Keratinocyte (primary cell): ENCODE data around the gene BRICD5.

Experiments
- EZH2 ChIP-seq: IDR thresholded peaks from one replicate; pipeline ENCODE4 v1.6.1; 2012; ENCODE audit warnings: inconsistent platforms, mild to moderate bottlenecking, low read length, moderate library complexity
- TF ChIP-seq, protein P1 (sequence below), 3 experiments: IDR thresholded peaks in 1 of 3; conservative IDR thresholded peaks in 1 of 3; optimal IDR thresholded peaks in 1 of 3; 2 replicates in 2 of 3; 3 replicates in 1 of 3; pipeline versions ENCODE3 to v1.5.1; 2011; ENCODE audit warnings: low read length in 3 of 3, mild to moderate bottlenecking in 3 of 3, moderate library complexity in 2 of 3, control low read depth in 1 of 3, inconsistent platforms in 1 of 3; ENCODE audit not compliant: insufficient read depth in 2 of 3; ENCODE audit errors: extremely low read depth in 1 of 3

DNA sequence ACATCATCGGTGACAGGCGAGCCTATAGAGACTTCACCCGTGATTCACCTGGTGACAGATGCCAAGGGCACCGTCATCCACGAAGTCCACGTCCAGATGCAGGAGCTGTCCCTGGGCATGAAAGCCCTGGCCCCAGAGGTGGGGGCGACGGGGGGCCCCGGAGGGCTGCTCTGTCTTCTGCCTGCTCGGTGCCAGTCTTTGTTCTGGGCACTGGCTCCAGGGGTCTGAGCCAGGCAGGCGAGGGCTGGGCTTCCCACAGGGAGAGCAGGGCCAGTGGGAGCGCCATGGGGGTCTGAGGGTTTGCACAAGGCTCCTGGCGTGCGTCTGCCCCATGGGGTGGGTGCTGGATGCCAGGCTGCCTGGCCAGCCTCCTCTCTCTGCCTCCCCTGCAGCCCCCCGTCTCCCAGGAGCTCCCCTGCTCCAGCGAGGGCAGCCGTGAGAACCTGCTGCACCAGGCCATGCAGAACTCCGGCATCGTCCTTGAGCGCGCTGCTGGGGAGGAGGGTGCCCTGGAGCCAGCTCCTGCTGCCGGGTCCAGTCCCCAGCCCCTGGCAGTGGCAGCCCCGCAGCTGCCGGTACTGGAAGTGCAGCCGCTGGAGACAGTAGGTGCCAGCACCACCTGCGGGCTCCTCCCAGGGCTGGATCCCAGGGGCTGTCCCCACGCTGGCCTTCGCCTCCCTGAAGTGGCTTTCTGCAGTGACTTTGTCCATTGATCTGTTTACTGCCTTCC, 22.5 kb upstream of the BRICD5 start:
- TF ChIP-seq, protein P1, sequence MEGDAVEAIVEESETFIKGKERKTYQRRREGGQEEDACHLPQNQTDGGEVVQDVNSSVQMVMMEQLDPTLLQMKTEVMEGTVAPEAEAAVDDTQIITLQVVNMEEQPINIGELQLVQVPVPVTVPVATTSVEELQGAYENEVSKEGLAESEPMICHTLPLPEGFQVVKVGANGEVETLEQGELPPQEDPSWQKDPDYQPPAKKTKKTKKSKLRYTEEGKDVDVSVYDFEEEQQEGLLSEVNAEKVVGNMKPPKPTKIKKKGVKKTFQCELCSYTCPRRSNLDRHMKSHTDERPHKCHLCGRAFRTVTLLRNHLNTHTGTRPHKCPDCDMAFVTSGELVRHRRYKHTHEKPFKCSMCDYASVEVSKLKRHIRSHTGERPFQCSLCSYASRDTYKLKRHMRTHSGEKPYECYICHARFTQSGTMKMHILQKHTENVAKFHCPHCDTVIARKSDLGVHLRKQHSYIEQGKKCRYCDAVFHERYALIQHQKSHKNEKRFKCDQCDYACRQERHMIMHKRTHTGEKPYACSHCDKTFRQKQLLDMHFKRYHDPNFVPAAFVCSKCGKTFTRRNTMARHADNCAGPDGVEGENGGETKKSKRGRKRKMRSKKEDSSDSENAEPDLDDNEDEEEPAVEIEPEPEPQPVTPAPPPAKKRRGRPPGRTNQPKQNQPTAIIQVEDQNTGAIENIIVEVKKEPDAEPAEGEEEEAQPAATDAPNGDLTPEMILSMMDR (optimal IDR thresholded peaks at IDR 0.05 in 1 of 3, IDR thresholded peaks at IDR 0.05 in 1 of 3, conservative IDR thresholded peaks at IDR 0.05 in 1 of 3; ENCODE audit: extremely low read depth in 1 of 3, insufficient read depth in 2 of 3, low read length in 3 of 3): no peak
- TF ChIP-seq EZH2: no peak
